ELF-1 (cell line): ENCODE data around the gene WNT5B.

Experiments
- DNase-seq: peaks from one replicate; pipeline ENCODE4 v3.0.0-alpha.2; 2016; ENCODE audit warnings: low read depth, low spot score

Gene WNT5B

DNA sequence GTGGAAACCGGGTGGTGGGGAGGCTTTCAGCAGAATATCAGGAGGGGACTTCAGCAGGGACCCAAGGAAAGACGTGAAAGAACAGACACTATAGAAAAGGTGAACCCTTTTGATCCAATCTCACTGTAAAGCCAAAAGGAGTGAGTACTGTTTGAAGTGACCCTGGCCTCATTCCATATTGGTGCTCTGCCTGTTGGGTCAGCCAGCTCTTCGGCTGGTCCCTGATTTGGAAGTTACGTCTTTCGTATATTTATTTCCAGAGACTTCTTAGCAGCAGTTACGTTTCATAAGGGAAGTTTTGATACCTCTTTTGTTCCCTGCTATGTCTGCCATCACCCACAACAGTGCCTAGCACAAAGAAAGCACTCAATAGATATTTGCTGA is 21.9 kb downstream of the WNT5B start:
- DNase-seq, result no peak

DNA sequence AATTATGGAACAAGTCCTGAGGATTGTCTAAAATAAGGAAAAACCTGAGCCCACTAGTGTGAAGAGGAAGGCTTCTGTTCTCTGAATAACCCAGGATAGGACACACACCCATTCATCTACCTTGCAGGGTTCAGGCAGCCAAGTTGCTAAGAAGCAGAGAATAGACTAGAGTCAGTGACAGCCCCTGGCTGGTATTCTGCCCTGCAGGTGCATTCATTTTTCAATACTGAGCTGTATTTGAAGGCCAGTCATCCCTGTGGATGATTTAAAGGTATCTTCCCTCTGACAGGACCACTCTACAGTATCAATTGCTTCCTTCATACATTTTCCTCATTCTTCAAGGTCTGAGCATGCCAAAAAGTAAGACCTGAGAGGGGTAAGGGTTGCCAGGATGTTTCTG is 22.9 kb downstream of the WNT5B start:
- DNase-seq, result no peak

GRCh38 chr12:1655225-1655788 is 26.3 kb downstream of the WNT5B start:
- DNase-seq, result no peak

DNA sequence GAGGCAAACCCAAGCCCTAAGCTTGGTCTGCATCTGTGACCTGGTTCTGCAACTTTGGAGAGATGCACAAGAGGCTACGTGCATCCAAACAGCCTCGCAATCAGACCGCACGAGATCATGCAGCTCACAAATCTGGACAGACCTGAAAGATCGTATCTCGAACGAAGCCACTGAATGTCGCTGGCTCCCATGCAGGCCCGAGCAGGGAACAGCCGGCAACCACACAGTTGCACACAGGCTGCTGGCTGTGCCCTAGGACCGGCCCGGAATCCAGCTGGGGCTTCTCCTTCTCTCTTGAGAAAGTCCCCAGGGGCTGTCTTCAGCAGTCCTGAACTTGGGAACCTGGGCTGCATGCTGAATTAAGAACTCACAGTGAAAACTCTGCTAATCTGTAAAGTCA is 27.9 kb downstream of the WNT5B start:
- no peak for DNase-seq

DNA sequence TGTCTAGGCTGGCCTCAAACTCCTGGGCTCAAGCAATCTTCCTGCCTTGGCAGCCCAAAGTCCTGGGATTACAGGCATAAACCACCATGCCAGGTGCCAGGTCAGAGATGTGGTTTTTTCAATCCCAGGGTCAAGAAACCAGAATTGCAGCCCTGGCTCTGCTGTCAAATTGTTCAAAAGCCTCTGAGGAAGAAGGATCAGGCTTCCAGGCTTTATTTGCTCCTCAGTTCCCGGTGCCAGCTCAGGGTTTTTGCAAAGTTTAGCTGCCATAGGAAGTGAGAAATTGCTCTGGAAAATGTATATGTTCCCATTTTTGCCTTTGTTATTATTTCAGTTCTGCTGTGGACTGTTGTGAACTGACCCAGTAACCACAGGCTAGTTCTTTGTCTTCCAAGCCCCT is 28.7 kb downstream of the WNT5B start:
- DNase-seq, result no peak

DNA sequence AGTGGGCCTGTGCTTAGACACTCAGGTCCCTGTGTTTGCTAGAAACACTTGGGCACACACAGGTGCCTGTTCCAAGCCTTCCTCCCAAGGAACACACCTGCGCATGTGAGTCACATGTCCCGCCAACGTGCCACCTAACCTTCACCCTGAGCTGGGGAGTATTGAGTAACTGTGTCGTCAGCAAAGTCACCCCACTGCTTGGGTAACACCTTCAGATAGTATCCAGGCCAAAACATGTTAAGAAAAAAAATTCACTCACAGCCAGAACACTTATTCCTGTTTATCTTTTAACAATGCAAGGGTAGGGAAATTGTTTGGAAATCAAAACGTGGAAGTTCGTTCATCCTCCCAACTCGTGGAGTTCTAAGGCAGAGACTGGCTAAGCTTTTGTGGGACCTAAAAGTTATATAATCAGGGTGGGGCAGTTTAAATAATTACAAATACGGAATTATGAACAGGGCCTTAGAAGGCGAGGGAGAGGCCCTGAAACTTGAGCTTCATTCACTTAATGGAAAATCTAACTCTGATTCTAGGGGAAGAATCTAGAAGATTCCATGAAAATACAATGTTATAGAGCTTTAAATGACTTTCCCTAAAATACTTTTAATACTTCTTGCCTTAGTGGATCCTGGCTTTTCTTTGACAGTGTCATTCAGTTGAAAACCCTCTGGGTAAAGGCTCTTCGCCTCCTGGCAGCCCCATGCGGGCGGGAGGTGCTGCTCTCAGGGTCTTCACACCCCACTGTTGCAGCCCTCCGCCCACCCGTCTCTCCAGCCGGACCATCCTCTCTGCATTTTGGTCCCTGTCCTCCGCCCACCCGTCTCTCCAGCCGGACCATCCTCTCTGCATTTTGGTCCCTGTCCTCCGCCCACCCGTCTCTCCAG is 31.5 kb downstream of the WNT5B start:
- no peak for DNase-seq

DNA sequence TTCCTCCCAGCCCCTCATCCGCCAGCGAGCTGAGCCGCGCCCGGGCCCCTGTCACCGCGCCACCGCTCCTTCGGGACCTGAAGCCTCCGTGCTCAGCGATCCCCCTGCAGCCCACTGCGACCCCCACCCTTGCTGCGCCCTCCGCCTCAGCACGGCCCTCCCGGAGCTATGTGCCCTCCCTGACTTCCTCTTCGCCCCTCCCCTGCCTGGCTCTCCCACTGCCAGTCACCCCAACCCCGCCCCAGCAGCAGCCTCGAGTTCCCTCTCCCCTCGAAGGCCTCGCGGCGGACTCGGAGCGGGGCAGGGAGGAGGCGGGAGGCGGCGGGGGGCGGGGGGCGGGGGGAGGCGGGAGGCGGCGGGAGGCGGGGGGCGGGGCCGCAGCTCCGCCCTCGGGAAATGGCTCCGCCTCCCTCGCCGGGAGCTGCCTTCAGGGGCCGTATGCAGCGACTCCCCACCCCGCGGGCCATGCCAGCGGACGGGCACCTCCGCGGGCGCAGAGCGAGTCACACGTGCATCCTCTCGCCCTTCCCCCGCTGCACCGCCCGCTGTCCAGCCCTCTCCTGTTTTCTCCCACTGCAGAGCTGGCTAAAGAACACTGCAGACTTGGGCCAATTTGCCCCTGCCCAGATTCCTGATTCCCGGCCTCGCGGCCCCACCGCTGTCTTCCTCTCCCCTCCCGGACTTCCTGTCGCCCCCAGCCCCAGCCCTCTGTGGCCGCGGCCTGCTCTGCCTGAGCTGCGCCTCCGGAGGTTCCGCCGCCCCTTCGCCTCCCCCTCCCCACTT is 32.7 kb downstream of the WNT5B start:
- DNase-seq, result peak; percentile 76

GRCh38 chr12:1662761-1663439 is 33.9 kb downstream of the WNT5B start:
- peak; percentile 97 for DNase-seq

DNA sequence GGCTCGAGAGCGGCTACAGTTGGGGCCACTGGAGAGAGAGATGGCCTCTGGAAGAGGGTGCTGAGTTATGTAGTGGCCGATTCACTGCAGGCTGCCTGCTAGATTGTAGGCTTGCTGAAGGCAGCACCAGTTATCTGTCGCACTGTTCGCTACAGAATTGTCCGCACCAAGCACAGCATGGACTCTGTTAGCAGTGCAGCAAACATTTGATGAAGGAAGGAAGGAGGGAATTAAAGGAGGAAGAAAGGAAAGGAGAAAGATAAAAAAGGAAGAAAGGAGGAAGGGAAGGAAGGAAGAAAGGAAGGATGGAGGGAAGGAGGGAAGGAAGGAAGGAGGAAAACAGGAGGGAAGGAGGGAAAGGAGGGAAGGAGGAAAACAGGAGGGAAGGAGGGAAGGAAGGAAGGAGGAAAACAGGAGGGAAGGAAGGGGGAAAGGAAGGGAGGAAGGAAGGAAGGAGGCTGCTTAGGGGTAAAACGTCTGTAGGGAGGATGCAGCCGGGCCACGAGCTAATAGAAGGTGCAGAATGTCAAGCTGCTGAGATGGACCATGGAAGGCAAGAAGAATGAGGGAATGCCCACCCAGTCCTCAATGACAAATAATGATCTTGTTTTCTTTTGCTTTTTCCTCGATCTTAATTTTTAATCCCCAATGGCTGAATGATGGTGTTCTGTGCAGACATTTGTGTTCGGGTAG is 34.6 kb downstream of the WNT5B start:
- no peak for DNase-seq

- DNase-seq, result no peak
Observed at GRCh38 chr12:1665366-1665765, 36.3 kb downstream of the WNT5B start.

GRCh38 chr12:1666215-1666614 is 37.2 kb downstream of the WNT5B start:
- no peak for DNase-seq

DNA sequence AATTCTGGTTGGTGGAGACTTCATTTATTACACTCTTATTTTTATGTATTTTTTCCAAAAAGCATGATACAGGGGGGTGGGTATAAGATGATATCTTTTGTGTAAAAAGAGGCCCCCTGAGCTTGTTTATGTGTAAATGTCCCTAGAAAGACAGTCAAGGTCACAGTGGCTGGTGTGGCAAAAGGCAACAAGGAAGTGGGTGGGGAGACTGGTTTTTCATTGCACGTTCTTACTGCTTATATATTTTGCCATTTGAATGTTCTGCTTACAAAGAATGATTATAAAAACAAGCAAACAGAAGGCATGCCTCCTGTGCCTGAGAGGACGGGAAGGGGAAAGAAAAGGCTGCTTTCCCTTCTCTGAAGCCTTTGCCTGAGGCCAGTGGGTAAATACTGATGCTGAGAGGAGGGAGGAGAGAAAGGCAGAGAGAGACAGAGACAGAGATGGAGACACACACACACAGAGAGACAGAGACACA is 37.7 kb downstream of the WNT5B start:
- DNase-seq, result no peak

DNA sequence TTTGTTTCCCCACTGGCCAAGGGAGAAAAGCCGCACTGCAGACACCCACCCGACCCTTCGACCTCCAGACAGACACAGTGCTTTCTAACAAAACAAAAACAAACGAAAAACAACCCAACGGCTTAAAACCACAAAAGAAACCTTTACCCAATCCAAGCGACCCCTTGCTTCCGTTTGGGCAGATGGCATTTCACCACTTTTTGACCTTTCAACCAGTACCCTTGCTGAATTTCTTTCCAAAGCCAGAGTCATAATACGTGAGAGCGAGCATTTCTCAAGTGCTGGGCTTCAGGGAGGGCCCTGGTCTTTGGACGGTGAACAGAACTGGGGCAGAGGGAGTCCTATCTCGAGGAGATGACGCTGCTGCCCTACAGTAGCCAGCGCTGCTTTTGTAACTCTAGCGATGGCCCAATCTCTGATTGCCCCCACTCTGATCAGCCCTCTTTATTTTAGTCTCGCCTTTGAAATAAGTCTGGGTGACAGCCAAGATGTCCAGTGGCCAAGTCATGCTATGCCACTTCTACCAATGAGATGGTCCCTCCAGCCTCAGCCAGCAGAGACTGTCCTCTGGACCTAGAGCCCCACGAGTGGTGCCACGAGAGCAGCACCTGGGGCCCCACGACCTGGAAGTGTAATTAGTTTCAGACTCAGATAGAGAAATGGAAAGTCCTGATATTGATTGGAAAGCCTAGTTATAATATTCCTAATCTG is 40.0 kb downstream of the WNT5B start:
- no peak for DNase-seq

DNA sequence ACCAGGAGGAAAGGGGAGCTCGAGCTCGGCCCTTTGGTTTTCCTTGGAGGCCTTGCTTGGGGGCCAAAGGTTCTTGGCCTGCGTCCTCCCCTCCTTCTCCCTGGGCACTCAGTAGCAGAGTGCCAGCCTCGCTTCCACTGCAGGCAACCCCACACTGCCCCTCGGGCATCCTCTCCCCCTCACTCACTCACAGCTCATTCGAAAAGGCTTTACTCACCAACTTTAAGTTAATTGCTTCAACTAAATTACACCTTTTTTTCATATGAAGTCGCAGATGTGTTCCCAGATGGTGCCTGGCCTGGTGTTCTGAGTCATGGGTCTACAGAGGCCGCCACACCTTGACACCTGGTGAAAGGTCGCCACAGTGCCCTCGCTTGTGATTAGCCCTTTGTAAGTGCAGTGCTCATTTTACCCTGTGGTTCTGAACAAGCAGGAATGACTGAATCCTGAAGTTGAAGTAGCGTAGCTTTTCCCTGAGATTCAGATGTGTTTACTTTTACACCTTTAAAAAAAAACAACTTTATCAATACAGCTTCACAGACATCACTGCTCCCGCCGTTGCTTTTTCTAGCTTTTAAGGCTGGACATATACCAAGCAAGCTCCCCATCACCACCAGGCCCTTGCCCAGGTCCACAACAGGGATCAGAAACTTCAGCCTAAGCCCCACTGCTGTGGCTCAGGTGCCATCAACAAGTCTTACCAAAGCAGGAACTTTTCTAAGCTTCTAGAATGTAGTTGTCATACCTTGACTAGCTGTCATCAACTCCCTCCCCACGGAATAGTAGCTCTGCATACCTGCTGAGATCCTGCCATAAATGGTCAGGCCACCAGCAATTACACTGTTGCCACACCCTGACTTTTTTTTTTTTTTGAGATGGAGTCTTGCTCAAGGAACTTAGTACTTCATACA is 41.6 kb downstream of the WNT5B start:
- no peak for DNase-seq

DNA sequence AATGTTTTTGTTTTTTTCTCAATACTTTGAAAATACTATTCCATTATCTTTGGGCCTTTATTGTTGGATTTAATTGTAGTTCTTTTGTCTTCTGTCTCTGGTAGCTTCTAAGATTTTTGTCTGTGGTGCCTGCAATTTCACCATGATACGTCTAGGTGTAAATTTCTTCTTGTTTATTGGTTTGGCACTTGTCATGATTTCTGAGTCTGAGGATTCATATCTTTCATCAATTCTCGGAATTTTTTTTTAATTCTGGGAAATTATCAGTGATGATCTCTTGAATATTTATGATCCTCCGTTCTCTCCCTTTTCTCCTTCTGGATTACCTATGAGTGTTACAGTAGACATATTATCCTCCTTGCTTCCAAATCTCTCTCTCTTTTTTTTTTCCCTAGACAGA is 47.0 kb downstream of the WNT5B start:
- DNase-seq, result no peak

DNA sequence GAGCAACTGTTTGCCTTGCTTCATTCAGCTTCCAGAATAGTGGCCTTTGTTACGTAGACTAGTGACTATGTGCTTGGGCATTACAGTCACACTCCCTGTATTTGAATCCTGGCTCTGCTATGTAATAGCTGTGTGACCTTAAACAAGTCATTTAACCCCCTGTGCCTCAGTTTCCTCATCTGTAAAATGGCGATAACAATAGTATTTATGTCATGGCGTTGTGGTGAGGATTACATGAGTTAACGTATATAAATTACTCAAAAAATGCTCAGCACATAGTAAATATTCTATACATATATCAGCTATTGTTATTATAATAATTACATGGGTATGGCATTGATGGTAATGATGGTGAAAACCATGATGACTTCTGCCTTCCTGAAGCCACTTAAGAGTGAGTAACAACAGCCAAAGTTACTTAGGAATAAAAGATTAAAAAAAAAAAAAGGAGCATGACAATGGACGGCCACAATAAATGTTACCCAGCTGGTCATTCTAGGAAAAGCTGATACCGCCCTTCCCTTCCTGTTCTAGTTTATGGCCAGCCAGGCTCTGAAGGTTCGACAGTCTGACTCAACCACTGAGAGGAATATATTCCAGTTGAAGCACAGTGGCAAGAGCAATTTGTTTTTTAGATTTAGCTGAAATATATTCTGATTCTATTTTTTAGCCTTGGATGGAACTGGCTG is 51.9 kb downstream of the WNT5B start:
- DNase-seq, result no peak

GRCh38 chr12:1681493-1681807 is 52.4 kb downstream of the WNT5B start:
- no peak for DNase-seq

- DNase-seq, result no peak
Observed at GRCh38 chr12:1688086-1688710, 59.2 kb downstream of the WNT5B start.
